Measurements from ENCODE around the gene ARHGDIB. TPM values are rescaled to one million over a fixed set of nuclear protein-coding genes. Genes with fewer than 3 reads are reported as not detected.
A peak's percentile ranks its signal among the peaks of the same experiment; 100 is the strongest.

The ARHGDIB gene
- total and polyA plus RNA-seq, 10 of the 15 experiments (the other 5 are each of a cell fraction or from before 2014, with no cell fraction given): 796 to 2,849 (median 1,346) TPM

- SMC1A ChIA-PET (ENCODE audit: uncharacterized antibody, unreplicated experiment): interaction anchor here (1.1 to 4.5 kb wide), 11 partner anchors 8 to 187 kb away, joined by 4 to 33 read pairs (median 8); partner anchors contain the start of gene ERP27
- in situ Hi-C loops (cut with MboI): loop anchor here (10.0 to 25.0 kb wide), 3 partner anchors 184 to 571 kb away; a partner anchor contains a TSS
- FAIRE-seq: no peak
Observed at GRCh38 chr12:14958361-14959125, 2.9 kb downstream of the ARHGDIB start.

More at GRCh38 chr12:14958361-14959125, 2.9 kb downstream of the ARHGDIB start:
- Histone ChIP-seq H4K20me1 (ENCODE audit: control insufficient read depth, insufficient read depth) (no peaks in the 10 kb centered on the region), H3K27ac (ENCODE audit: control insufficient read depth, insufficient read depth) (peak overlapping the region; percentile 94), H3K4me1 (ENCODE audit: control insufficient read depth, insufficient read depth, low read length) (peaks cover 18% of the 10 kb centered on the region), H3K9me3 (replicated peaks; ENCODE audit: control insufficient read depth, insufficient read depth, low read length) (no peaks in the 10 kb centered on the region), H3K4me3 (peak overlapping the region; percentile 80), H3K79me2 (ENCODE audit: control insufficient read depth, insufficient read depth, low read length) (peaks cover 94% of the 10 kb centered on the region), H3K9ac (ENCODE audit: control insufficient read depth, insufficient read depth, low read length) (peak overlapping the region; percentile 97), H3K36me3 (ENCODE audit: control insufficient read depth in 2 of 2, insufficient read depth in 2 of 2, low read length in 1 of 2) (no peaks in the 10 kb centered on the region), H2AFZ (ENCODE audit: control insufficient read depth, low read depth, low read length) (no peak overlapping the region), H3K4me2 (ENCODE audit: control insufficient read depth, insufficient read depth) (peak overlapping the region; percentile 85), H3K27me3 (replicated peaks in 1 of 2; ENCODE audit: control insufficient read depth in 2 of 2, insufficient read depth in 2 of 2, low read length in 1 of 2) (no peaks in the 10 kb centered on the region)
- DNase-seq (ENCODE audit: low read depth, low spot score) (no peak), ATAC-seq (no peak)
- peak; percentile 92 for TF ChIP-seq ATF7 (IDR thresholded peaks at IDR 0.05; ENCODE audit: low read depth)
- TF ChIP-seq CREM (IDR thresholded peaks at IDR 0.05; ENCODE audit: low read depth): peak; percentile 52
- peak; percentile 36 to 38; a peak in 2 of 4 replicates for TF ChIP-seq BHLHE40 (IDR thresholded peaks at IDR 0.05; ENCODE audit: borderline replicate concordance in 1 of 2, low read depth in 2 of 2, low read length in 1 of 2)
- TF ChIP-seq RELA (IDR thresholded peaks at IDR 0.05; ENCODE audit: borderline replicate concordance, partially characterized antibody): no peak
- TF ChIP-seq ZNF274 (IDR thresholded peaks at IDR 0.05; ENCODE audit: insufficient read depth, insufficient read length): no peak
- TF ChIP-seq CBX5 (IDR thresholded peaks at IDR 0.05; ENCODE audit: low read depth): no peak
- TF ChIP-seq CREB1 (IDR thresholded peaks at IDR 0.05; ENCODE audit: low read depth): 0 out of 2 replicates have a peak, but pooled peaks have one; percentile 12
- BruUV-seq (replicated peaks): no TSS peak
- POLR2A ChIA-PET: interaction anchor here (0.8 to 4.2 kb wide), 5 partner anchors 10 to 564 kb away, joined by 3 to 20 read pairs (median 4); partner anchors contain the start of genes C12orf60 and WBP11
- WGBS (ENCODE audit: insufficient coverage, insufficient replicate concordance, low lambda C conversion rate, missing lambda C conversion rate): 4% methylated on average over 11 of the region's 11 CpGs
- CTCF ChIA-PET: interaction anchor here (0.6 to 4.6 kb wide), 11 partner anchors 8 to 235 kb away, joined by 3 to 15 read pairs (median 3); partner anchors contain the start of gene ERP27
- intact Hi-C loops (cut with micrococcal nuclease; ENCODE audit: unreplicated experiment): loop anchor here (5.0 to 10.0 kb wide), 3 partner anchors 344 to 826 kb away; partner anchors contain the start of gene EPS8
- RAD21 ChIA-PET (ENCODE audit: unreplicated experiment): interaction anchor here (0.6 to 4.7 kb wide), 7 partner anchors 6 to 537 kb away, joined by 3 to 25 read pairs (median 4); a partner anchor contains a TSS

Measured in GM12878 (cell line).